Activated CD4-positive, CD25-positive, alpha-beta regulatory T cell treated with anti-CD3 and anti-CD28 coated beads, Interleukin-2, amount 50 U/mL, for 24 hours (primary cell): ENCODE data around the gene MT1A.
A peak's percentile ranks its signal among the peaks of the same experiment; 100 is the strongest.

ENCODE experiments used
- ATAC-seq, 2 donors: fragments of 150-1000 bp; cut with Tn5 transposase; one replicate each; pipeline ENCODE4 v1.10.0; 2021; ENCODE audit warnings: mild to moderate bottlenecking in 1 of 2, moderate library complexity in 1 of 2

Gene MT1A

DNA sequence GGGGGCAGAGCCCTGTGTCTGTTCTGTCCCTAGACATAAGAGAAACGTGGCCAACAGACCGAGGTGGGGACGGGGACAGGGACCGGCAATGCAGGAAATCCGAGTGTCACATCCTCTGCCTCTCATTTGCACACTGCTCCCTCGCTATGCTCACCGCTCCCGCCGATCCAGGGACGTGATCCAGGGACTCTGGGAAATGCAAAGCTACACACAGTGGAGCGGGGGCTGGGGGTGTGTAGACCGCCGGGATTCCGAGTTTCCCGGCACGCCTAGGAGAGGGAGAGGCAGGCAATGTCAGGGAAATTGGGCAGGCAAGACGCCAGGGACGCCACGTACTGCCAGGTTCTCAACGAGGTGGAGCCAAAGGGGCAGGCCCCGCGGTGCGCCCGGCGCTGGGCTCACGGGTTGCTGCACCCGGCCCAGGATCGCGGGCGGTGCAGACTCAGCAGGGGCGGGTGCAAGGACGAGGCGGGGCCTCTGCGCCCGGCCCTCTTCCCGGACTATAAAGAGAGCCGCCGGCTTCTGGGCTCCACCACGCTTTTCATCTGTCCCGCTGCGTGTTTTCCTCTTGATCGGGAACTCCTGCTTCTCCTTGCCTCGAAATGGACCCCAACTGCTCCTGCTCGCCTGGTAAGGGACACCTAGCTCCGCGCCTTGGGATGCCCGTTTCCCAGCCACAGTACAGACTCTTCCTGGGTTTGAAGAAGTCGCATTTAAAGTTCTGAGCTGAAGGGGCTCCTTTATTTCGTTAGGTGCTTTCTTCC lies 43.7 kb downstream of the MT1A start, which contains the start of gene MT1X:
TSS of gene MT1X (plus strand) at position 532 of the 764 bp plus-strand sequence. CDS start at position 603, 71 bp downstream.
- ATAC-seq = peak; percentile 99

DNA sequence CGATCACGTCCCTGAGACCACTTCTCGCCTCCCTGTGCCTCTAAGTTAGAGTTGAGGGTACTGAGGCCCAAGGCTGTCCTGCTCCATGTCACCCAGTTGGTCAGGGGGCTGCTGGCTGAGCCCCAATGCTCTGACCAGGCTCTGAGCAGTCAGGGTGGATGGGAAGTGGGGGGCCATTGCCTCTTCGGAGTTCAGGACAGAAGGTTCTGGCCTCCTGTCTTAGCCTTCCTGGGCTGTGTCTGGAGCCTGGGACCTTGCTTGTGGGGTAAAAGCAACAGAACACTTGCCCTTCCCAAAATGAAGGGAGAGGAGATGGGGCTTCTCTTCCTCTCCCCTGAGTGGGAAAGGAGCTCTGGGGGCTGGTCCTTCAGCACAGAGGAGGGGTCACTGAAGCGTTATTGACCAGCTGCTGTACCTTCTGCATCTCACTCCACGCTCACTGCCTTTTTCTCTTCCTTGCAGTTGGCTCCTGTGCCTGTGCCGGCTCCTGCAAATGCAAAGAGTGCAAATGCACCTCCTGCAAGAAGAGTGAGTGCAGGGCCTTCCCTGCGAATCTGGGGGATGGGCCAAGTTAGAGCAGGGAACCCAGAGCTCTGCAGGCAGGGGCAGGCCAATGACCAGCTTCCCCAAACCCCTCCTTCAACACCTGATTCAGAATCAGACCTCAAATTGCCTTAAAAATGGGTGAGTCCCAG lies 44.4 kb downstream of the MT1A start:
- peak in 1 of 2 donors; percentile 4 for ATAC-seq

DNA sequence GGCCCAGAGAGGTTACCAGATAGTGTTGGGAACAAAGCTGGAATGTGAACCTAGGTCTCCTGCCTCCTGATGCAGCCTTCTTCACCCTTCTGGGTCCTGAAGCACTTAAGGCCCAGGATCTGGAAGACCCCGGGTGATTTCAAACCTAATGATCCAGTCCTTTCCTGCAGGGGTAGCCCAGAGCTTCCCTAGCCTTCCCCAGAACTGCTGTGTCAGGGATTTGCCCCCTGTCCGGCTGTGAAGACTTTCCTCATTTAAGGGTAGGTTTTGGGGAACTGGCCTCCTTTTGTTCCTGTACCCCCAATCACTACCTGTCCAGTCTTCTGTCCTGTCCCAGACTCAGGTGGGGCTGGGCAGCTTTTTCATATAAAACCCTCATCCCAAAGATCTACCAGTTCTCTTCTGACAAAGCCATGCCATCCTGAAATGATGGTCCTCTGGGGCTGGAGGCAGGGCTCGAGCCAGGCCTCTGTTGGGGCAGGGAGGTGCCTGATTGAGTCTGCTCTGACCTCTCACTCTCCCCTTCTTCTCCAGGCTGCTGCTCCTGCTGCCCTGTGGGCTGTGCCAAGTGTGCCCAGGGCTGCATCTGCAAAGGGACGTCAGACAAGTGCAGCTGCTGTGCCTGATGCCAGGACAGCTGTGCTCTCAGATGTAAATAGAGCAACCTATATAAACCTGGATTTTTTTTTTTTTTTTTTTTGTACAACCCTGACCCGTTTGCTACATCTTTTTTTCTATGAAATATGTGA lies 45.1 kb downstream of the MT1A start:
- no peak for ATAC-seq

DNA sequence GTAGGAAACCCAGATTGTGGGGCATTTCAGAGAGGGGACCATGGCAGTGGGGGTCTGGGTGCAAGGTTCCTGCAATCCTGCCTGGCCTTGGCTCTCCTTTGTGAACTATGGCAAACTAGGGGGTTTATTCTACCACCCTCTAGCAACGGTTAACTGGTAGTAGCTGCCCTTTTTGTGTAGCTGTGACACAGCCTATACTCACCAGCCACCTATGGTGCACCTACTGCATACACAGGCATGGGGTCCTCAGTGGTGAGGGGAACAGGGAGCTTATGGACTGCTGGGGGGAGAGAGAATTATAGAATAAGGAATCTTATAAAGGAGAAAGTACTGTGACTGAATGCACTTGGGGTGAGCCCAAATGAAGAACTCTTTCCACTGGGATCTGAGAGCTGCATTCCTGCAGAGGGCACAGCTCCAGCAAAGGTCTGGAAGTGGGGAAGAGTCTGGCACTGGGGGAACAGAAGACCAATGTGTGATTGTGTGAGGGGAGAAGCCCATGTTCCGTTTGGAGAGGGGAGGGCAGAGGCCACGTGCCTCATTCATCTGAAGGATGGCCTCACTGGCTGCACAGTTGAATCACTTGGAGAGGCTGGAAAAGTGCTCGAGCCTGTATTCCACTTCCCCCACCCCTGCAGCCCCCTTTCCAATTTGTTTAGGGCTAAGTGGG lies 45.9 kb downstream of the MT1A start:
- ATAC-seq = no peak

DNA sequence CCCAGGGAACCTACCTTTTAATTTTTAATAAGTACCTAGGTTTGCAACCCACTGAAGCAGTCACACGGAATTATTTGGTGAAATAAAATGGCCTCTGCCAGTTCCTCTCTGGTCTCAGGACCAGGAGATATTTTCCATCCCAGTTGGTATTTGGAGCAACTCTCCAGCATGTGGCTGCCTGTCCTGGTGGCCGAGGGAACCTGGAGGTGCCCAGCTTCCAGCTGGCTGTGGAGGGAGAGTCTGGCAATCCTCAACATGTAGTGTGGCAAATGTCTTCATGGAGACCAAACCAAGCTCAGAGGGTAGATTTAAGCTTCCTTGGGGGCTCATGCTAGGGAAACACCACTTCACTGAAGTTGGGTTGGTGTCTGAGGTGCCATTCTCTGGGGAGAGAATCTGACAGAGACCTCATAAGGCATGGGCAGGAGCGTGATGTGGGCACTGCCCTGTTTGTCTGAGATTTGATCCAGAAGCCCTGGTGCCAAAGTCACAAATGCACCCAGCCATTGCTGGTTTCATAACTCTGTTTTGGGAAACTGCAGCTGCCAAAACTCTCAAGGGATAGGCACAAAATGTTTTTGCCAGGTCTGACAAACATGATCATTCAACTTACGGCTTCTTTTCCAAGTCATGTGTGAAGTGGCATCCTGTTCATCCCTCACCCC lies 46.6 kb downstream of the MT1A start:
- no peak for ATAC-seq

DNA sequence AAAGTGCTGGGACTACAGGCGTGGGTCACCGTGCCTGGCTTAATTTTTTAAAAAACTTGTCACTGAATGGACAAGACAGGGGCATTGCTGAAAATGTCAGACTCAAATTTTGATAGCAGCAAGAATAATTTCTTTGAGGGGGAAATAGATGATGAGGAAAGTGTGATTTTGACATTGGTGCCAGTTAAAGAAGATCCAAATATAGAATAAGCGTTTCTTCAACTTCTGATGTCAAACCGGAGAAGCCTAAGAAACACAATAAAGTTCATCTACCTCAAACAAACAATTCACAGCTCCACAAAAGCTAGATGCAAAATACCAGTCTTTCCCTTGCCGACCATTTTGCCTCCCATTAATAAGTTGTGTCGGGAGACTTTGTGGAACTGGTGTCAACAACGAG lies 48.3 kb downstream of the MT1A start:
- ATAC-seq = no peak

DNA sequence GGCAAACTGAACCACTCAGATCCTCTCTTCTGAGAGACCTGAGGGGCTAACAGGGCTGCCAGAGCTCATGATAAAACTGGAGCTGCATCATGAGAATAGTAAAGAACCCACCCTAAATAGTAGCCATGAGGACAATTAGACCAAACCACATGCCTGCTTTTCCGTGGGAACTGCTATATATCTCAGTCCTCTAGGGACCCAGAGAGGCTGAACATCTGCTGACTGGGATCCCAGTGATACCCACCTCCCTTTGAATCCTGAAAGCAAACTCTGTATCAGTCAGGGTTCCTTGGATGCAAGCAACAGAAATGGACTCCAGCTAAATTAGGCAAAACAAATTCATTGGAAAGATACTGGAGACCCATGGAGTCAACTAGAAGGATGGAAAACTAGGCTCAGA lies 50.3 kb downstream of the MT1A start:
- no peak for ATAC-seq

DNA sequence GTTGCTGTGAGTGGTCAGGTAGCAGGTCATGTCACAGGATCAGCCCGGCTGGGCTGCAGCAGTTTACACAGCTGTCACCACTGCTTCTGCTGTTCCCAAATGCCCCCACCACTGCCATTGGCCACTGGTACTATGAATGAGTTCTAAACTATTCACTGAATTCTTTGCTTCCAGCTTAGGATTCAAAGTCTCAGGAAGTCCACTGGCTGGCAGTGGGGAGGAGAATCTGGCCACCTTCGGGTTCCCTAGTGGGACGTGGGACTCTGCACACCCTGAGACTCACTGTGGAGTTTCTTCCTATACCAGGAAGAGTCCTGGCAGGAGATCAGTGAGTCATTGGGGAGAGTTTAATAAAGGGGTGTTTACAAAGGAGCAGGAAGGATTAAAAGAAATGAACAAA lies 50.7 kb downstream of the MT1A start:
- no peak for ATAC-seq
